GM19351 (cell line): ENCODE data around the gene TXNDC2.
"Not testable (repeated sequence)": the region's sequence is repeated elsewhere in the genome, so short reads cannot be mapped to it uniquely, and the experiment has no call there.

Experiments
- ATAC-seq: cut with Tn5 transposase; IDR thresholded peaks from one replicate; pipeline ENCODE4 v1.9.1; 2021; ENCODE audit warnings: mild to moderate bottlenecking, moderate library complexity; ENCODE audit not compliant: unreplicated experiment

Gene TXNDC2

GRCh38 chr18:9912285-9912684 is 26.5 kb downstream of the TXNDC2 start:
- not testable (repeated sequence) for ATAC-seq

GRCh38 chr18:9913151-9913525 is 27.4 kb downstream of the TXNDC2 start:
- ATAC-seq = no peak

GRCh38 chr18:9913526-9914333 is 28.0 kb downstream of the TXNDC2 start, which contains the start of gene VAPA:
VAPA (plus strand) TSS chr18:9914016; CDS start chr18:9914257, 241 bp downstream.
- ATAC-seq = peak; percentile 76

- no peak for ATAC-seq
Observed at GRCh38 chr18:9914334-9914583, 28.5 kb downstream of the TXNDC2 start.

- peak; percentile 33 for ATAC-seq
Observed at GRCh38 chr18:9914584-9915290, 29.0 kb downstream of the TXNDC2 start.

GRCh38 chr18:9915291-9916076 is 29.7 kb downstream of the TXNDC2 start:
- no peak for ATAC-seq

GRCh38 chr18:9916077-9916639 is 30.4 kb downstream of the TXNDC2 start:
- no peak for ATAC-seq

- ATAC-seq = no peak
Observed at GRCh38 chr18:9916808-9917207, 31.0 kb downstream of the TXNDC2 start.

- ATAC-seq = no peak
Observed at GRCh38 chr18:9918016-9918680, 32.4 kb downstream of the TXNDC2 start.

GRCh38 chr18:9919564-9920232 is 33.9 kb downstream of the TXNDC2 start:
- ATAC-seq = no peak

GRCh38 chr18:9922592-9923311 is 37.0 kb downstream of the TXNDC2 start:
- ATAC-seq = no peak

- no peak for ATAC-seq
Observed at GRCh38 chr18:9924371-9924943, 38.7 kb downstream of the TXNDC2 start.

GRCh38 chr18:9925369-9925768 is 39.6 kb downstream of the TXNDC2 start:
- ATAC-seq = no peak

- ATAC-seq = no peak
Observed at GRCh38 chr18:9925795-9926194, 40.0 kb downstream of the TXNDC2 start.

- ATAC-seq = peak; percentile 40
Observed at GRCh38 chr18:9926223-9926894, 40.6 kb downstream of the TXNDC2 start.

- no peak for ATAC-seq
Observed at GRCh38 chr18:9926977-9927376, 41.2 kb downstream of the TXNDC2 start.

GRCh38 chr18:9927392-9928063 is 41.8 kb downstream of the TXNDC2 start:
- ATAC-seq = no peak

GRCh38 chr18:9928646-9929259 is 43.0 kb downstream of the TXNDC2 start:
- ATAC-seq = no peak
